GM15510 (cell line): ENCODE results near the gene HEXB.

Experiments
- POLR2A ChIP-seq: IDR thresholded peaks from 3 replicates; pipeline ENCODE4 v1.6.1; 2011; ENCODE audit warnings: borderline replicate concordance; ENCODE audit not compliant: insufficient read length; ENCODE audit errors: extremely low read depth

HEXB gene

GRCh38 chr5:74672215-74672877, 12.7 kb upstream of the HEXB start:
- TF ChIP-seq POLR2A: no peak

DNA sequence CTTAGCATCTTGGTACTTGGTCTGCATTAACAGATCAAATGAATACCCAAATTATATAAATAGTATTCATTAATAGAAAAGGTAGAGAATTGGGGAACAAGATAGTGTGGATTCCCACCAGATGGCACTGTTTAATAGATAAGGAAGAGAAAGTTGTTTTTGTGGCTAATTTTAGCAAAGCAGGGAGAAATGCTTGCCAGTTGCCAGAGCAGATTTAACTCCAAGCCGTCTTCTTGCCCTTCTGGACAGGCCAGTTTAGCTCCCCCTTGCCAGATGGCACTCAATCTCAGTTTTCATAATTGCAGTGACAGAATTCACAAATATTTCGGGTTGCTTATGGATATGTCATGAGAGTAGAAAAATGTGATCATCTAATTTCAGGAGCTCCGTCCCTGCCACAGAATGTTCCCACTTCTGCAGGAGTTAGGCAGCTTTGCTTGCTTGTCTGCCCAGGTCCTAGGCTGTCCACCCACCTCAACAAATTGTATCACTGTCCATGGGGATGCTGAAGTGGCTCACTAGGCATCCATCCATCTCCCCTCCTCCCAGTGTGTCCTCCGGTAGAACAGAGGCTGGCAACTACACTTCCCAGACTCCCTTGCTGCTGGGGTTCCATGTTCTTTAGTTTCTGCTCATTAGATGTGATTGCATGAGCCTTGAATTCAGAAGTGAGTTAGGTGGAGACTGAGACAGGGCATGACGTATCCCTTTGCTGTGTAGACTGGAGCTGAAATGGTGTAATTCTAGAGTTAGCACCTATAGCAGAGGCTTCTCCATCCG, 11.8 kb upstream of the HEXB start:
- TF ChIP-seq POLR2A: no peak

DNA sequence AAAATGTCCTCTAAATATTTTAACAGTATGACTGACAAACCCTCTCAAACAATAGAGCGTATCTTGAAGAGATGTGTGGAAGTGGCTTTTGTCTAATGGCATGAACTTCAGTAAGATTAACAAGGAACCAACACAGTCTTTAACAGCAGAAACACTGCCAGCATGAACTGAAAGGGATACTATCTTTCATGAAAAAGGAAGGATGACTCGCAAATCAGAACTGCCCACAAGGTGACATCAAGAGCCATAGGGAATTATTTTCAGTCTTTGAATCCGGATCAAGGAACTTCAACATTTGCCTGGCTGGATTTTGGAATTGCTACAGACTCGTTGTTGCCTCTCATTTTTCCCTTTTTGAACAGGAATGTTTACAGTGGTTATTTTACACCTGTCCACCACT, 5.1 kb upstream of the HEXB start:
- no peak for TF ChIP-seq POLR2A

DNA sequence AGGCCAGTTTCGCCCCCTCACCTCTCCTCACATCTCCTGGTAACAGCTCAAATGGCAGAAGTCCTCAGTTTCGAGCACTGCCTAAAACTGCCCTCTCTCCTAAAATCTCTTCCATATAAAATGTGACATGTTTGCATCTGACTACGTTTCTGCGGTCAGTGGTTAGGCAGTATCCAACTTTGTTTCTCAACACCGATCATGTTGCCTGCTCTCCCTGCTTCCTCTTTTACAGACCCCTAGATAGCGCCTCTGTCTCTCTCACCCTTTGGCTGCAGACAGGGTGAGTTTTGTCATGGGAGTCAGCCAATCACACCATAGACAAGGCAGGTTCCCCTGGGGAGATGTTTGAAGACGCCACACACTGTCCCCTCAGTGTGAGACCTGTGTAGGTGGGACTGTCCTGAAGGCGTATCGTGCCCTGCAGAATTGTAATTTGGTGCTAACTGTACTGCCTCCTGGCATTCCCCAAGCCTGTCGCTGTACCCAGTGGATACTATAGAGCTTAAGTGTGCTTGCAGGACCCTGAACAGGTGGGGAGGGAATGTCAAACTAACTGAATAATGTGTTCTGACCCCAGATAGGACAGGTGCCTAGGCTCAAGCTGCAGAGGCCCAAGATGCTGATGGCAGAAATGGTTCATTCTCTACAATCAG, 1.1 kb downstream of the HEXB start:
- no peak for TF ChIP-seq POLR2A

GRCh38 chr5:74686962-74687751, 2.1 kb downstream of the HEXB start:
- no peak for TF ChIP-seq POLR2A

DNA sequence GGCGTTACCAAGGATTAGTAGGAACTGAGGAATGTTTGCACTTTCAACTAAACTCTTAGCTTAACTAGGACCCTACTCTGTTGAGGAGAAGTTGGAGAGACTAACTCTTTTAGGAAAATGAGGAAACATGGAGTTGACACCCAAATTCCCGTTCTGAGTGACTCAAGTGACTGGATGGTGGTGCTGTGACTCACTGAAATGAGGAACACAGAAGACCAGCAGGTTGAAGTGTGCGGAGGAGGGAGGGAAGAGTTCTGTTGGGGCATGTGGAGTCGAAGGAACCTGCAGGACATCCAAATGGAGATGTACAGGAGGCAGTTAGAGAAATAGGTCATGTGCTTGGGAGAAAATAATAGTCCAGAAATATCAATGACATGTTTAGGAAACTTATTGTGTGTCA, 8.2 kb downstream of the HEXB start:
- TF ChIP-seq POLR2A: no peak

GRCh38 chr5:74717596-74717995, 32.6 kb downstream of the HEXB start:
- TF ChIP-seq POLR2A: no peak

- no peak for TF ChIP-seq POLR2A
Observed at GRCh38 chr5:74722271-74722670, 37.2 kb downstream of the HEXB start.

DNA sequence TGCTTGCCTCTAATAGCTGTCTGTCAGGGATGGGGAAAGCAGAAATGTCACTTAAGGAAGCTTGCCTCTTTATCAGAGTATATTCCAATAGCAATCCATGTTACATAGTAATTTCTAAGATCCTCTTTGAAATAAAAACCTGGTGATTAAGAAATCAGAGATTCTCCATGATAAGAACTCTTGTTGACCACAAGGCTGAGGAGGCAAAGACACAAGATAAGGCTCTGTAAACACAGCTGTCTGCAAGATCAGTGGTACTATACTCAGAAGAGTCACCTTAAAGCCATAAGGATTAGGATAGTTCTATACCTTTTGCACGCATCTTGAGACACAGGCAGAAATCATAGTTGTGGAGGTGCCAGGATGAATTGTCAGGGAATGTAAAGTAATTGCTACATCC, 40.3 kb downstream of the HEXB start:
- no peak for TF ChIP-seq POLR2A

DNA sequence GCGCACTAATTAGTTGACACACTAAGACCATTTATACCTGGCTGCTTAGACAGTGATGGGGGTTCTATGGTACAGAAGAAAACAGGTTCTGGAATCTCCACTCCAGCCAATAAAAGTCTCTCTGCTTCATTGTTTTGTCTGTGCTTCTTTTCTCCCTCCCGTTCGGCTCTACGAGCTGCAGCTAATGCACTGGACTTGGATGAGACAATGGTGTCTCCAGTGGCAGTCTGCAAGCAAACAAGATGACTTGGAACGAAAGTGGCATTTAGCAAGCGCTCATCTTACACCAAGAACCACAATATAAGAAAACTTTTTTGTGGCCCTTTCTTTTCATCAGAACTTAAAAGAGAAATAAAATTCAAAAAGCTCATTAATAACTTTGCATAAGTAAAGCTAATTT, 51.7 kb downstream of the HEXB start:
- TF ChIP-seq POLR2A: no peak

GRCh38 chr5:74738406-74738805, 53.4 kb downstream of the HEXB start:
- TF ChIP-seq POLR2A: no peak

DNA sequence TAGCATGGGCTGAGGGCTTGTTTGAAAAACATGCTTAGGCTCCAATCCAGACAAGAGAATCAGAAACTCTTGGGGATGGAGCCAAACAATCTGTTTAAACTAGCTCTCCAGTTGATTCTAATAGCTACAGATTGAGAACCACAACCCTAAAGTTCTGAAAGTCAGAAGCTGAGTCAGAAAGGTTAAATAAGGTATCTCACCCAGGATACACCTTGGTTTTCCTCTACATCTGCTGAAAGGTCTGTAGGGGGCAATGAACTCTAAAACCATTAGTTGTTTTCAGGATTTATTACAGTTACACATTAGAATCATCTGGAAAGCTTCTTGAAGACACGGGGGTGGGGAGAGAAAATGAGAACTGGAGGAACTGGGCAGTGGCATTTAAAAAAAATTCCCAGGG, 76.2 kb downstream of the HEXB start:
- TF ChIP-seq POLR2A: no peak

DNA sequence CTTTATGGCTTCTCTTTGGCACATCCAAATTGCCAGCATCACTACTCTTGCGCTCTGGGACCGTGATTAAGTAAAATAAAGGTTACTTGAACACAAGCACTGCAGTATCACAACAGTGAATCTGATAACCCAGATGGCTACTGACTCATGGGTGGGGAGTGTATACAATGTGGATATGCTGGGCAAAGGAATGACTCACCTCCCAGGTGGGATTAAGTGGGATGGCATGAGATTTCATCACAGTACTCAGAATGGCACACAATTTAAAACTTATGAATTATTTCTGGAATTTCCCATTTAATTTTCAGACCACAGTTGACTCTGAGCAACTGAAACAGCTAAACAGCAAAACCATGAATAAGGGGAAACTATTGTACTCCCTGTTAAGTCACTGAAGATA, 77.6 kb downstream of the HEXB start:
- no peak for TF ChIP-seq POLR2A

DNA sequence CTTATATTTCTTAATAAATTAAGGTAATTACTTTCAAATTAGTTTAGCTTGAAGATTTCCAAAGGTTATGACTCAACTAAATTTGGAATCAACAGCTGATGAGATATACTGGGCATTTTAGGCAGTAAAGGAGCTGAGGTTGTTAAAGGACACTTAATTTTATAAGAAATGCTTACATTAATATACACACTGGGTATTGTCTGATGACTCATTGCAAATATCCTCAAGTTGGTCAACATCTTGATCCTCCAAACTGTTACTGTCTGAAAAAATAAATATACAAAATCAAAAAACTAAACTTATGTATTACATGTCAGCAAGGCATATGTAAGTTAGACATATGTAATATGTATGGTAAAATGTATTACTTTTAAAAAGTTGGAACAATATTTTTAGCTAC, 78.5 kb downstream of the HEXB start:
- TF ChIP-seq POLR2A: no peak

- TF ChIP-seq POLR2A: no peak
Observed at GRCh38 chr5:74765201-74765600, 80.2 kb downstream of the HEXB start.
